WERI-Rb-1 (cell line): ENCODE results near the gene SOX8.

ENCODE experiments used
- DNase-seq: peaks from one replicate; pipeline ENCODE4 v3.0.0-alpha.2; 2020
- H3K27ac ChIP-seq: fragments of 250-450 bp; sonication (Bioruptor Pico); 2 replicates; pipeline ENCODE4 v1.5.1; 2020; ENCODE audit warnings: mild to moderate bottlenecking, moderate library complexity
- H3K27me3 ChIP-seq: fragments of 250-450 bp; sonication (Bioruptor Pico); 2 replicates; pipeline ENCODE4 v1.5.1; 2021; ENCODE audit warnings: mild to moderate bottlenecking, low read depth, moderate library complexity; ENCODE audit not compliant: insufficient read depth, severe bottlenecking
- H3K36me3 ChIP-seq: fragments of 250-450 bp; sonication (Bioruptor Pico); 2 replicates; pipeline ENCODE4 v1.5.1; 2020; ENCODE audit warnings: mild to moderate bottlenecking, moderate library complexity
- H3K4me3 ChIP-seq: 2 replicates; pipeline ENCODE4 v1.5.1; 2011; ENCODE audit warnings: low read depth, mild to moderate bottlenecking, control low read depth, low read length
- H3K9me3 ChIP-seq: fragments of 250-450 bp; sonication (Bioruptor Pico); 2 replicates; pipeline ENCODE4 v1.5.1; 2021; ENCODE audit warnings: mild to moderate bottlenecking, moderate library complexity; ENCODE audit not compliant: severe bottlenecking
- CTCF ChIP-seq: IDR thresholded peaks from 2 replicates; pipeline ENCODE4 v1.5.1; 2011; ENCODE audit warnings: low read depth, mild to moderate bottlenecking, control low read depth, inconsistent platforms, low read length

Gene SOX8

GRCh38 chr16:1028524-1029258 is 47.1 kb downstream of the SOX8 start:
- Histone ChIP-seq H3K27me3 (no peaks in the 10 kb centered on the region), H3K9me3 (no peaks in the 10 kb centered on the region), H3K36me3 (no peaks in the 10 kb centered on the region), H3K27ac (no peak overlapping the region), H3K4me3 (no peak overlapping the region)
- no peak for TF ChIP-seq CTCF
- DNase-seq, result no peak

GRCh38 chr16:1029259-1029545 is 47.6 kb downstream of the SOX8 start:
- no peaks in the 10 kb centered on the region for H3K36me3 ChIP-seq
- no peak for DNase-seq
- no peaks in the 10 kb centered on the region for H3K9me3 ChIP-seq
- no peak overlapping the region for H3K4me3 ChIP-seq
- H3K27me3 ChIP-seq, result no peaks in the 10 kb centered on the region
- H3K27ac ChIP-seq, result no peak overlapping the region
- TF ChIP-seq CTCF, result no peak

GRCh38 chr16:1030473-1030901 is 48.9 kb downstream of the SOX8 start:
- Histone ChIP-seq H3K4me3 (no peak overlapping the region), H3K36me3 (no peaks in the 10 kb centered on the region), H3K9me3 (no peaks in the 10 kb centered on the region), H3K27me3 (no peaks in the 10 kb centered on the region), H3K27ac (no peak overlapping the region)
- DNase-seq, result no peak
- no peak for TF ChIP-seq CTCF

- DNase-seq, result no peak
- Histone ChIP-seq H3K27me3 (no peaks in the 10 kb centered on the region), H3K4me3 (no peak overlapping the region), H3K27ac (no peak overlapping the region), H3K36me3 (no peaks in the 10 kb centered on the region), H3K9me3 (no peaks in the 10 kb centered on the region)
- TF ChIP-seq CTCF, result no peak
Observed at GRCh38 chr16:1031666-1032065, 50.1 kb downstream of the SOX8 start.

- no peak overlapping the region for H3K27ac ChIP-seq
Observed at GRCh38 chr16:1032607-1033006, 51.0 kb downstream of the SOX8 start.

More at GRCh38 chr16:1032607-1033006, 51.0 kb downstream of the SOX8 start:
- H3K27me3 ChIP-seq, result no peaks in the 10 kb centered on the region
- DNase-seq, result no peak
- no peaks in the 10 kb centered on the region for H3K9me3 ChIP-seq
- H3K36me3 ChIP-seq, result no peaks in the 10 kb centered on the region
- no peak overlapping the region for H3K4me3 ChIP-seq
- no peak for TF ChIP-seq CTCF
